ENCODE measurements around the gene PCYT1A. TPM values are rescaled to one million over a fixed set of nuclear protein-coding genes. Genes with fewer than 3 reads are reported as not detected.
"Not testable (repeated sequence)": the region's sequence is repeated elsewhere in the genome, so short reads cannot be mapped to it uniquely, and the experiment has no call there.

The PCYT1A gene
- total and polyA plus RNA-seq, 2 experiments from 2014 or later = 38.3 to 96.3 TPM

DNA sequence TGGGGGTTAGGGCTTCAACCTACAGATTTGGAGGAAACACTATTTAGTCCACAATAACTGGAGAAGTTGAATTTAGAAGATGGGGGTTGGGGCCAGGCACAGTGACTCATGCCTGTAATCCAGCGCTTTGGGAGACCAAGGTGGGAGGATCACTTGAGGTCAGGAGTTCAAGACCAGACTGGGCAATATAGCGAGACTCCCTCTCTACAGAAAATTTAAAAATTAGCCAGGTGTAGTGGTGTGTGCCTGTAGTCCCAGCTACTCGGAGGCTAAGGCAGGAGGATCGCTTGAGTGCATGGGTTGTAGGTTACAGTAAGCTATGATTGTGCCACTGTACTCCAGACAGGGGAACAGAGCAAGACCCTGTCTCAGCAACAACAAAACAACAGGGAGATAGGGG lies 35.5 kb upstream of the PCYT1A start:
- no peak overlapping the region for H2AFZ ChIP-seq
- no peaks in the 10 kb centered on the region for H3K79me2 ChIP-seq (ENCODE audit: insufficient read depth)
- WGBS, 2 experiments (ENCODE audit: low coverage in 1 of 2, low lambda C conversion rate in 2 of 2, missing lambda C conversion rate in 2 of 2) = 87 to 95% methylated on average over 4 of the region's 4 CpGs
- no peak overlapping the region for H3K27ac ChIP-seq
- H3K9me3 ChIP-seq (ENCODE audit: low read depth) = no peaks in the 10 kb centered on the region
- H3K4me1 ChIP-seq (ENCODE audit: insufficient read depth) = peaks cover 6% of the 10 kb centered on the region; the same call in 1 of the 2 replicates
- no peak overlapping the region for H3K4me3 ChIP-seq
- H4K20me1 ChIP-seq (ENCODE audit: insufficient read depth) = no peaks in the 10 kb centered on the region
- no peak overlapping the region for H3K9ac ChIP-seq
- H3K27me3 ChIP-seq (replicated peaks; ENCODE audit: insufficient read depth) = no peaks in the 10 kb centered on the region
- no peaks in the 10 kb centered on the region for H3K36me3 ChIP-seq (ENCODE audit: low read depth)
- no peaks in the 10 kb centered on the region for H3F3A ChIP-seq (ENCODE audit: insufficient read depth)
- no peak for TF ChIP-seq EZH2phosphoT487 (IDR thresholded peaks at IDR 0.05; ENCODE audit: insufficient read depth, low read depth)
- TF ChIP-seq EZH2 (IDR thresholded peaks at IDR 0.05; ENCODE audit: insufficient read depth, poor library complexity, severe bottlenecking) = no peak
- no peak for DNase-seq
- in situ Hi-C loops (cut with MboI) = no loop called here
- no peaks in the 10 kb centered on the region for H3K9me2 ChIP-seq (ENCODE audit: insufficient read depth)
- H3K4me2 ChIP-seq (ENCODE audit: unreplicated experiment) = no peak overlapping the region

DNA sequence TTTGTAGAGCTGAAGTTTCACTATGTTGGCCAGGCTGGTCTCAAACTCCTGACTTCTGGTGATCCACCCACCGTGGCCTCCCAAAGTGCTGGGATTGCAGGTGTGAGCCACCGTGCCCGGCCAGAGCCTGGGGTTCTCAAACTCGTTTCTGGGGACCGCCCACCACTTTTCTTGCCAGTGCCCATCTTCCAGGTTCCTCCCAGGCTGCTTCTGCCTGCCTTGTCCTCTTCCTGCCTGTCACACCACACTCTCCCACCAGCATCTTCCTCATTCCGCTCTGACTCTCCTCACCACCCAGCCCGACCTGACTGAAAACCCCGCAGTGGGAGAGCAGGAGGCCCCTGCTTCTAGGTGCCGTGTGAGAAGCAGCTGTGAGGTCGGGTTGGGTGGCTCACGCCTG lies 33.6 kb upstream of the PCYT1A start:
- no peak overlapping the region for H3K9ac ChIP-seq
- H3F3A ChIP-seq (ENCODE audit: insufficient read depth) = no peaks in the 10 kb centered on the region
- no peak overlapping the region for H2AFZ ChIP-seq
- H4K20me1 ChIP-seq (ENCODE audit: insufficient read depth) = no peaks in the 10 kb centered on the region
- 85 to 86% methylated on average over 10 to 11 of the region's 11 CpGs for WGBS, 2 experiments (ENCODE audit: low coverage in 1 of 2, low lambda C conversion rate in 2 of 2, missing lambda C conversion rate in 2 of 2)
- DNase-seq = no peak
- H3K9me3 ChIP-seq (ENCODE audit: low read depth) = no peaks in the 10 kb centered on the region
- no peaks in the 10 kb centered on the region for H3K9me2 ChIP-seq (ENCODE audit: insufficient read depth)
- H3K27ac ChIP-seq = no peak overlapping the region
- no peak overlapping the region for H3K4me3 ChIP-seq
- in situ Hi-C loops (cut with MboI) = no loop called here
- H3K4me1 ChIP-seq (ENCODE audit: insufficient read depth) = peaks cover 5% of the 10 kb centered on the region; the same call in 1 of the 2 replicates
- TF ChIP-seq EZH2 (IDR thresholded peaks at IDR 0.05; ENCODE audit: insufficient read depth, poor library complexity, severe bottlenecking) = no peak
- TF ChIP-seq EZH2phosphoT487 (IDR thresholded peaks at IDR 0.05; ENCODE audit: insufficient read depth, low read depth) = no peak
- H3K79me2 ChIP-seq (ENCODE audit: insufficient read depth) = peaks cover 10% of the 10 kb centered on the region; the same call in 1 of the 2 replicates
- H3K4me2 ChIP-seq (ENCODE audit: unreplicated experiment) = no peak overlapping the region
- no peaks in the 10 kb centered on the region for H3K27me3 ChIP-seq (replicated peaks; ENCODE audit: insufficient read depth)
- H3K36me3 ChIP-seq (ENCODE audit: low read depth) = no peaks in the 10 kb centered on the region

DNA sequence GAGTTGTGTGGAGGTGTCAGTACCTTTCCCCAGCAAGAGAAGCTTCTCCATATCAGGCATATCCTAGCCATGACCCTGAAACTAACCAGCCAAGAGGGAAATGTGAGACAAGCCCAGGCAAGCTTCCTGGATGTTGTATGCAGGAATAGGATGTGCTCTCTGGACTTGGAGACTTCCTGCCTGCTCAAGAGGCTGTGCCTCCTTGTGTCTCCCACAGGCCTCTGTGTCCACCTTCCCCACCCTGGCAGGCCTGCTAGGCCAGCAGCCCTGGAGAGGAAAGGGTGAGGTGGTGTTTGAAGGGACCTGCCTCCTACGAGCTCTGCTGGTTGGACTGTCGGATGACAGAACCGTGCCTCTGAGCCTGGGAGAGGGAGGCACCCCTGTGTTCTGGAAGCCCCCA lies 32.6 kb upstream of the PCYT1A start:
- Histone ChIP-seq H3K36me3 (ENCODE audit: low read depth) (no peaks in the 10 kb centered on the region), H3K4me2 (ENCODE audit: unreplicated experiment) (no peak overlapping the region), H3K9me3 (ENCODE audit: low read depth) (no peaks in the 10 kb centered on the region), H4K20me1 (ENCODE audit: insufficient read depth) (no peaks in the 10 kb centered on the region), H3K27me3 (replicated peaks; ENCODE audit: insufficient read depth) (no peaks in the 10 kb centered on the region), H3K4me3 (no peak overlapping the region), H3F3A (ENCODE audit: insufficient read depth) (0 out of 2 replicates have a peak, but pooled peaks cover 3% of the 10 kb centered on the region), H2AFZ (no peak overlapping the region), H3K79me2 (ENCODE audit: insufficient read depth) (peaks cover 10% of the 10 kb centered on the region; the same call in 1 of the 2 replicates), H3K4me1 (ENCODE audit: insufficient read depth) (peaks cover 5% of the 10 kb centered on the region; the same call in 1 of the 2 replicates), H3K9ac (no peak overlapping the region), H3K9me2 (ENCODE audit: insufficient read depth) (no peaks in the 10 kb centered on the region), H3K27ac (no peak overlapping the region)
- 70 to 75% methylated on average over 3 of the region's 3 CpGs for whole genome bisulfite sequencing, 2 experiments (ENCODE audit: low coverage in 1 of 2, low lambda C conversion rate in 2 of 2, missing lambda C conversion rate in 2 of 2)
- no peak for TF ChIP-seq EZH2phosphoT487 (IDR thresholded peaks at IDR 0.05; ENCODE audit: insufficient read depth, low read depth)
- no peak for DNase-seq
- in situ Hi-C loops (cut with MboI) = no loop called here

DNA sequence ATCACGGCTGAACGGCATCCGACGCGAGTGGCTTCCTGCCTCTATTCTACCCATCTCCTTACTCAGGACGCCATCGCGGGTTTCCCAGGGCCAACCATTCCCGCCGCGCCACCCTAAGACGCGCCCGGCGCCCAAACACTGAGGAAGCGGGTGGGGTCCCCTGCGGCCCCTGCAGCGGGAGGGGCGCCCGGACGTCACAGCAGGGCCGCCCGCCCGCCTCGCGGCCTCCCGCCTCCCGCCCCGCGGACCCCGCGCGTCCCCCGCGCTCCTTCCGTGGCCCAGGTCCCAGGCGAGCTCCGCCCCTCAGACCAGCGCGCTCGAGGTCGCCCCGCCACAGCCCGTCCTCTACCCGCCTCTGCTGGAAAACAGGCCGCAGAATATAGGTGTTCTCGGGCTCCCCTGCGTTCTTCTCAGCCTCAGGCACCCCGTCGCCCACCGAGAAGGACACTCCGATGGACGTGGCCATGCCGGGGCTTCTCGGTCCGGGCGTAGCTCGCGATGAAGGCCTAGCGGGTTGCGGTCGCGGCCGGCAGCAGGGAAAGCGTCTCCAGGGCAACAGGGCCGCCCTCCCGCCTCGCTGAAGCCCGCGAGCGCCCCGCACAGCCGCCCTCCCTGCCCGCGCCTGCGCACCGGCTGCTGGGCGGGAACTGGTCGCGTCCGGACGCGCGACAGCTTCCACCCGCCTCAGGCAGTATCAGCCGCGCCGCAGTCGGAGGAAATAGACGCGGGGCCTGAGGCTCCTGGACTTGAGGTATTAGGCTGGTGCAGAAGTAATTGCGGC lies 30.4 kb upstream of the PCYT1A start, which contains the start of gene DYNLT2B:
DYNLT2B (minus strand) TSS at position 554 of the 781 bp plus-strand sequence; CDS start at position 466, 88 bp downstream.
- H3K4me3 ChIP-seq = peak within 1 kb of the TSS; percentile 86
- H3K27ac ChIP-seq = peak within 1 kb of the TSS; percentile 89
- 1% methylated on average over 55 to 88 of the region's 92 CpGs for WGBS, 2 experiments (ENCODE audit: low coverage in 1 of 2, low lambda C conversion rate in 2 of 2, missing lambda C conversion rate in 2 of 2)
- DNase-seq = peak; percentile 97
- H3K4me2 ChIP-seq (ENCODE audit: unreplicated experiment) = peak within 1 kb of the TSS; percentile 80
- H2AFZ ChIP-seq = peak within 1 kb of the TSS; percentile 96
- no peaks in the 10 kb centered on the region for H3K27me3 ChIP-seq (replicated peaks; ENCODE audit: insufficient read depth)
- H3K36me3 ChIP-seq (ENCODE audit: low read depth) = no peaks in the 10 kb centered on the region
- in situ Hi-C loops (cut with MboI) = no loop called here
- peaks cover 10% of the 10 kb centered on the region; the same call in 1 of the 2 replicates for H3K79me2 ChIP-seq (ENCODE audit: insufficient read depth)
- no peaks in the 10 kb centered on the region for H3K9me2 ChIP-seq (ENCODE audit: insufficient read depth)
- H4K20me1 ChIP-seq (ENCODE audit: insufficient read depth) = no peaks in the 10 kb centered on the region
- H3K4me1 ChIP-seq (ENCODE audit: insufficient read depth) = peaks cover 5% of the 10 kb centered on the region; the same call in 1 of the 2 replicates
- peak within 1 kb of the TSS; percentile 92 for H3K9ac ChIP-seq
- H3F3A ChIP-seq (ENCODE audit: insufficient read depth) = 0 out of 2 replicates have a peak, but pooled peaks cover 3% of the 10 kb centered on the region
- TF ChIP-seq EZH2 (IDR thresholded peaks at IDR 0.05; ENCODE audit: insufficient read depth, poor library complexity, severe bottlenecking) (no peak), EZH2phosphoT487 (IDR thresholded peaks at IDR 0.05; ENCODE audit: insufficient read depth, low read depth) (no peak)
- no peaks in the 10 kb centered on the region for H3K9me3 ChIP-seq (ENCODE audit: low read depth)

DNA sequence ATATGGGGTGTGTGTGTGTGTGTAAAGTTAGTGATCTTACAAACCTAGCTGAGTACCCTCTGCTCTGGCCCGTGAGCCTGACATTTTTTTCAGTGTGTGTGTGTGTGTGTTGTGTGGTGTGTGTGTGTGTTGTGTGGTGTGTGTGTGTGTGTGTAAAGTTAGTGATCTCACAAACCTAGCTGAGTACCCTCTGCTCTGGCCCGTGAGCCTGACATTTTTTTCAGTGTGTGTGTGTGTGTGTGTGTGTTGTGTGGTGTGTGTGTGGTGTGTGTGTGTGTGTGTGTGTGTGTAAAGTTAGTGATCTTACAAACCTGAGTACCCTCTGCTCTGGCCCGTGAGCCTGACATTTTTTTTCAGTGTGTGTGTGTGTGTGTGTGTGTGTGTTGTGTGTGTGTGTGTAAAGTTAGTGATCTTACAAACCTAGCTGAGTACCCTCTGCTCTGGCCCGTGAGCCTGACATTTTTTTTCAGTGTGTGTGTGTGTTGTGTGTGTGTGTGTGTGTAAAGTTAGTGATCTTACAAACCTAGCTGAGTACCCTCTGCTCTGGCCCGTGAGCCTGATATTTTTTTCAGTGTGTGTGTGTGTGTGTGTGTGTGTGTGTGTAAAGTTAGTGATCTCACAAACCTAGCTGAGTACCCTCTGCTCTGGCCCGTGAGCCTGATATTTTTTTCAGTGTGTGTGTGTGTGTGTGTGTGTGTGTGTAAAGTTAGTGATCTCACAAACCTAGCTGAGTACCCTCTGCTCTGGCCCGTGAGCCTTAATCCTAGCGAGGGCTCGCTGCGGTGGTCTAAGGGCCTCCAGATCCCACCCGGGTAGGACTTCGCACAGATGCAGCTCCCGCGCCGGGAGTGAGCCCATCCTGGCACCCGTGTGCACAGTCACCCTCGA lies 29.5 kb upstream of the PCYT1A start:
- H3F3A ChIP-seq (ENCODE audit: insufficient read depth); H3K79me2 ChIP-seq (ENCODE audit: insufficient read depth); in situ Hi-C loops (cut with MboI); H3K27me3 ChIP-seq (replicated peaks; ENCODE audit: insufficient read depth); H3K4me1 ChIP-seq (ENCODE audit: insufficient read depth); H4K20me1 ChIP-seq (ENCODE audit: insufficient read depth); DNase-seq; H3K9me3 ChIP-seq (ENCODE audit: low read depth); H3K36me3 ChIP-seq (ENCODE audit: low read depth); H3K9me2 ChIP-seq (ENCODE audit: insufficient read depth): not testable (repeated sequence)
- peak overlapping the region; percentile 96 for H2AFZ ChIP-seq
- H3K4me2 ChIP-seq (ENCODE audit: unreplicated experiment) = peak overlapping the region; percentile 80
- peak overlapping the region; percentile 89 for H3K27ac ChIP-seq
- H3K9ac ChIP-seq = peak overlapping the region; percentile 92
- H3K4me3 ChIP-seq = peak overlapping the region; percentile 86
- WGBS, 2 experiments (ENCODE audit: low coverage in 1 of 2, low lambda C conversion rate in 2 of 2, missing lambda C conversion rate in 2 of 2) = 8 to 15% methylated on average over 12 to 17 of the region's 17 CpGs

Measured in GM23248 (cell line).